HFF-Myc (cell line): ENCODE results near the gene ZNF605.

Source experiments
- DNase-seq: peaks from one replicate; pipeline ENCODE4 v3.0.0-alpha.2; 2011; ENCODE audit warnings: low read depth; ENCODE audit errors: extremely low read depth
- H3K4me3 ChIP-seq: replicated peaks from 2 replicates; pipeline ENCODE4 v1.5.1; 2011; ENCODE audit warnings: low read depth, mild to moderate bottlenecking, control low read depth, low read length
- TF ChIP-seq, protein P1 (sequence below): IDR thresholded peaks from 2 replicates; pipeline ENCODE4 v1.5.1; 2012; ENCODE audit warnings: mild to moderate bottlenecking, low read depth, low read length, control low read depth; ENCODE audit errors: missing control alignments

Gene ZNF605

DNA sequence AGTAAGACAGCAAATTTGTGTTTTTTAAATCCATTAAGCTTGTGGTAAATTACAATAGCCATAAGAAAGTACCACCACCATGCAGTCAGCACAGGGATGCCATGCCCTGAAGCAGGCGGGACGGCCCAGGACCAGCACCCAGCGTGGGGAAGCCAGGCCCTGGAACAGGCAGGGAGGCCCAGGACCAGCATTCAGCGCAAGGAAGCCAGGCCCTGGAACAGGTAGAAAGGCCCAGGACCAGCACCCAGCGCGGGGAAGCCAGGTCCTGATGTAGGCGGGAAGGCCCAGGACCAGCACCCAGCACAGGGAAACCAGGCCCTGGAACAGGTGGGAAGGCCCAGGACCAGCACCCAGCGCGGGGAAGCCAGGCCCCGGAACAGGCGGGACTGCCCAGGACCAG is 81.9 kb downstream of the ZNF605 start:
- no peak overlapping the region for H3K4me3 ChIP-seq
- TF ChIP-seq, protein P1, sequence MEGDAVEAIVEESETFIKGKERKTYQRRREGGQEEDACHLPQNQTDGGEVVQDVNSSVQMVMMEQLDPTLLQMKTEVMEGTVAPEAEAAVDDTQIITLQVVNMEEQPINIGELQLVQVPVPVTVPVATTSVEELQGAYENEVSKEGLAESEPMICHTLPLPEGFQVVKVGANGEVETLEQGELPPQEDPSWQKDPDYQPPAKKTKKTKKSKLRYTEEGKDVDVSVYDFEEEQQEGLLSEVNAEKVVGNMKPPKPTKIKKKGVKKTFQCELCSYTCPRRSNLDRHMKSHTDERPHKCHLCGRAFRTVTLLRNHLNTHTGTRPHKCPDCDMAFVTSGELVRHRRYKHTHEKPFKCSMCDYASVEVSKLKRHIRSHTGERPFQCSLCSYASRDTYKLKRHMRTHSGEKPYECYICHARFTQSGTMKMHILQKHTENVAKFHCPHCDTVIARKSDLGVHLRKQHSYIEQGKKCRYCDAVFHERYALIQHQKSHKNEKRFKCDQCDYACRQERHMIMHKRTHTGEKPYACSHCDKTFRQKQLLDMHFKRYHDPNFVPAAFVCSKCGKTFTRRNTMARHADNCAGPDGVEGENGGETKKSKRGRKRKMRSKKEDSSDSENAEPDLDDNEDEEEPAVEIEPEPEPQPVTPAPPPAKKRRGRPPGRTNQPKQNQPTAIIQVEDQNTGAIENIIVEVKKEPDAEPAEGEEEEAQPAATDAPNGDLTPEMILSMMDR: no peak

GRCh38 chr12:132873724-132874123 is 82.4 kb downstream of the ZNF605 start:
- DNase-seq: no peak
- no peak overlapping the region for H3K4me3 ChIP-seq
- TF ChIP-seq, protein P1: no peak

More for the DNA sequence above, 81.9 kb downstream of the ZNF605 start:
- no peak for DNase-seq

DNA sequence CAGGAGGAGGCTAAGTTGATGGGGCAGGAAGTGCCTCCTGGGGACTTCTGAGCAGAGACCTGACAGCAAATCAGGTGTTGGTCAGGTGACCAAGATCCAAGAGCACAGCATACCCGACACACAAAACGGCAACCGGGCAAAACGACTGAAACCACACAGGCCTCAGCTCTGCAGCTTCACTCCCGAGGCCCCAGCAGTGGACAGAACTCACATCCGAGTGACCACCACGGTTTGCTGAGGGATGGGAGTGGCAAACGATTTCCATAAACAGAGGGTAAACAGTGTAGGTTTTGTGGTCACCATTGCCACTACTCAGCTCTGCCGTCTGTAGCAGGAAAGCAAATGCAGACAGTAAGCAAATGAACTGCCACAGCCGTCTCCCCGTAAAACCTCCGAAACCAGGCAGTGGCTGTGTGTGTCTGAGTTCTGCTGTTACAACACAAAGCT is 83.1 kb downstream of the ZNF605 start:
- TF ChIP-seq, protein P1: no peak
- no peak for DNase-seq

GRCh38 chr12:132872073-132872855 is 83.8 kb downstream of the ZNF605 start:
- no peak for DNase-seq
- H3K4me3 ChIP-seq: no peak overlapping the region
- TF ChIP-seq, protein P1: no peak

More for the DNA sequence above, 83.1 kb downstream of the ZNF605 start:
- H3K4me3 ChIP-seq: no peak overlapping the region

GRCh38 chr12:132869551-132869950 is 86.6 kb downstream of the ZNF605 start:
- H3K4me3 ChIP-seq: no peak overlapping the region
- DNase-seq: no peak
- TF ChIP-seq, protein P1: no peak
